Fibroblast of skin of left biceps (primary cell): ENCODE data around the gene STAMBPL1.

ENCODE experiments used
- DNase-seq, 2 experiments: peaks; one replicate each; pipeline ENCODE4 v3.0.0-alpha.2; 2013; ENCODE audit warnings: low read depth in 2 of 2

Gene STAMBPL1

GRCh38 chr10:88892222-88892967 lies 12.3 kb downstream of the STAMBPL1 start:
- DNase-seq = no peak

GRCh38 chr10:88893611-88894010 lies 13.6 kb downstream of the STAMBPL1 start:
- no peak for DNase-seq

- DNase-seq = no peak
These were observed 15.2 kb downstream of the STAMBPL1 start for GRCh38 chr10:88895250-88895649.

GRCh38 chr10:88896372-88896993 lies 16.4 kb downstream of the STAMBPL1 start:
- no peak for DNase-seq

GRCh38 chr10:88896994-88897853 lies 17.2 kb downstream of the STAMBPL1 start:
- no peak for DNase-seq

- DNase-seq = no peak
These were observed 18.7 kb downstream of the STAMBPL1 start for GRCh38 chr10:88898727-88899126.

- DNase-seq = no peak
These were observed 19.8 kb downstream of the STAMBPL1 start for GRCh38 chr10:88899886-88900285.

- no peak for DNase-seq
These were observed 21.4 kb downstream of the STAMBPL1 start for GRCh38 chr10:88901206-88901983.

GRCh38 chr10:88901984-88902789 lies 22.1 kb downstream of the STAMBPL1 start:
- DNase-seq = no peak

- no peak for DNase-seq
These were observed 23.7 kb downstream of the STAMBPL1 start for GRCh38 chr10:88903715-88904114.

- no peak for DNase-seq
These were observed 26.9 kb downstream of the STAMBPL1 start for GRCh38 chr10:88906921-88907320.

GRCh38 chr10:88908194-88908593 lies 28.1 kb downstream of the STAMBPL1 start:
- DNase-seq = no peak

- no peak for DNase-seq
These were observed 31.1 kb downstream of the STAMBPL1 start for GRCh38 chr10:88911116-88911515.

- DNase-seq = no peak
These were observed 31.8 kb downstream of the STAMBPL1 start for GRCh38 chr10:88911851-88912250.

GRCh38 chr10:88913127-88913526 lies 33.1 kb downstream of the STAMBPL1 start:
- no peak for DNase-seq

GRCh38 chr10:88913788-88914187 lies 33.7 kb downstream of the STAMBPL1 start:
- DNase-seq = no peak

GRCh38 chr10:88915781-88916180 lies 35.7 kb downstream of the STAMBPL1 start:
- no peak for DNase-seq

- no peak for DNase-seq
These were observed 36.2 kb downstream of the STAMBPL1 start for GRCh38 chr10:88916231-88916630.

- DNase-seq = no peak
These were observed 36.9 kb downstream of the STAMBPL1 start for GRCh38 chr10:88916986-88917385.

- no peak for DNase-seq
These were observed 38.3 kb downstream of the STAMBPL1 start for GRCh38 chr10:88918191-88918905.
